Astrocyte (in vitro differentiated cells and primary cell): Measurements from ENCODE around the gene RNF39. TPM values are rescaled to one million over a fixed set of nuclear protein-coding genes. Genes with fewer than 3 reads are reported as not detected.

Experiments
- DNase-seq: peaks from one replicate; pipeline ENCODE4 v3.0.0-alpha.2; 2010; ENCODE audit warnings: low read depth
- FAIRE-seq: peaks from 2 replicates; lab custom pipeline; 2011; peaks lifted over from hg19 to GRCh38; lab: Jason Lieb, UNC
- H2AFZ ChIP-seq: 2 replicates; pipeline ENCODE4 v1.6.0; 2012; ENCODE audit warnings: low read depth, low read length, inconsistent platforms
- H3K27ac ChIP-seq: 2 replicates; pipeline ENCODE4 v1.5.1; 2011; ENCODE audit warnings: low read depth, low read length, inconsistent platforms
- H3K27me3 ChIP-seq: 2 replicates; pipeline ENCODE4 v1.6.0; 2011; ENCODE audit warnings: low read length, inconsistent platforms; ENCODE audit not compliant: insufficient read depth
- H3K36me3 ChIP-seq: 2 replicates; pipeline ENCODE4 v1.5.1; 2011; ENCODE audit warnings: low read length, inconsistent platforms; ENCODE audit not compliant: insufficient read depth
- H3K4me1 ChIP-seq: 2 replicates; pipeline ENCODE4 v1.5.1; 2011; ENCODE audit warnings: low read length, inconsistent platforms; ENCODE audit not compliant: insufficient read depth
- H3K4me2 ChIP-seq: 2 replicates; pipeline ENCODE4 v1.6.0; 2012; ENCODE audit warnings: low read length, inconsistent platforms
- H3K4me3 ChIP-seq: 2 replicates; pipeline ENCODE4 v1.5.1; 2011; ENCODE audit warnings: low read depth, mild to moderate bottlenecking, low read length, inconsistent platforms; ENCODE audit not compliant: insufficient read depth
- H3K79me2 ChIP-seq: 2 replicates; pipeline ENCODE4 v1.6.0; 2012; ENCODE audit warnings: mild to moderate bottlenecking, low read length, inconsistent platforms; ENCODE audit not compliant: insufficient read depth
- H3K9ac ChIP-seq: 2 replicates; pipeline ENCODE4 v1.6.0; 2012; ENCODE audit warnings: mild to moderate bottlenecking, low read length, inconsistent platforms
- H3K9me3 ChIP-seq: 2 replicates; pipeline ENCODE4 v1.5.1; 2012; ENCODE audit warnings: low read depth, mild to moderate bottlenecking, low read length, inconsistent platforms; ENCODE audit not compliant: insufficient read depth
- H4K20me1 ChIP-seq: 2 replicates; pipeline ENCODE4 v1.6.0; 2012; ENCODE audit warnings: low read length, inconsistent platforms; ENCODE audit not compliant: insufficient read depth
- H3K27ac Mint-ChIP-seq: one replicate; pipeline ENCODE4 v1.8.0; 2021; ENCODE audit warnings: mild to moderate bottlenecking, mixed read lengths; ENCODE audit not compliant: unreplicated experiment
- H3K27me3 Mint-ChIP-seq: one replicate; pipeline ENCODE4 v1.8.0; 2021; ENCODE audit warnings: low read depth, mixed read lengths; ENCODE audit not compliant: unreplicated experiment
- H3K36me3 Mint-ChIP-seq: one replicate; pipeline ENCODE4 v1.8.0; 2021; ENCODE audit warnings: low read depth, mixed read lengths; ENCODE audit not compliant: unreplicated experiment
- H3K4me1 Mint-ChIP-seq: one replicate; pipeline ENCODE4 v1.8.0; 2021; ENCODE audit warnings: low read depth, mixed read lengths; ENCODE audit not compliant: unreplicated experiment
- H3K4me3 Mint-ChIP-seq: one replicate; pipeline ENCODE4 v1.8.0; 2021; ENCODE audit warnings: mild to moderate bottlenecking, moderate library complexity, mixed read lengths; ENCODE audit not compliant: unreplicated experiment
- H3K9me3 Mint-ChIP-seq: one replicate; pipeline ENCODE4 v1.8.0; 2021; ENCODE audit warnings: mild to moderate bottlenecking, mixed read lengths; ENCODE audit not compliant: unreplicated experiment
- CTCF ChIP-seq: IDR thresholded peaks from 2 replicates; pipeline ENCODE4 v1.5.1; 2011; ENCODE audit warnings: low read depth, mild to moderate bottlenecking, inconsistent platforms, low read length, moderate library complexity; ENCODE audit not compliant: insufficient read depth
- EZH2 ChIP-seq: IDR thresholded peaks from 2 replicates; pipeline ENCODE4 v1.6.1; 2012; ENCODE audit warnings: mild to moderate bottlenecking, low read length, inconsistent platforms; ENCODE audit not compliant: insufficient read depth
- total RNA-seq: library from RNA; stranded (reverse); gene quantifications from 2 replicates; pipeline ENCODE4 v1.2.1, GENCODE V29; 2021

Gene RNF39
- total RNA-seq, 1 donor from 2014 or later = not detected

- Mint-ChIP-seq H3K4me1 (peaks cover 13% of the 10 kb centered on the region), H3K4me3 (peak overlapping the region; percentile 18), H3K9me3 (no peaks in the 10 kb centered on the region), H3K27me3 (peaks cover under 1% of the 10 kb centered on the region), H3K27ac (no peak overlapping the region), H3K36me3 (no peaks in the 10 kb centered on the region)
- no peak for DNase-seq
- no peak for FAIRE-seq
- Histone ChIP-seq H3K4me2 (no peak overlapping the region), H3K4me3 (no peak overlapping the region), H3K79me2 (peaks cover 36% of the 10 kb centered on the region), H3K4me1 (peaks cover 27% of the 10 kb centered on the region), H2AFZ (no peak overlapping the region), H3K27ac (no peak overlapping the region), H4K20me1 (no peaks in the 10 kb centered on the region), H3K9ac (no peak overlapping the region), H3K27me3 (no peaks in the 10 kb centered on the region), H3K36me3 (peaks cover 9% of the 10 kb centered on the region), H3K9me3 (no peaks in the 10 kb centered on the region)
- no peak for TF ChIP-seq EZH2
- no peak for TF ChIP-seq CTCF
Measured at GRCh38 chr6:30063315-30063714, 12.3 kb downstream of the RNF39 start.

- Mint-ChIP-seq H3K27ac (peak overlapping the region; percentile 60), H3K9me3 (no peaks in the 10 kb centered on the region), H3K4me1 (peaks cover 8% of the 10 kb centered on the region), H3K4me3 (peak overlapping the region; percentile 99), H3K36me3 (no peaks in the 10 kb centered on the region), H3K27me3 (no peaks in the 10 kb centered on the region)
- Histone ChIP-seq H2AFZ (no peak overlapping the region), H3K9ac (no peak overlapping the region), H4K20me1 (no peaks in the 10 kb centered on the region), H3K27me3 (no peaks in the 10 kb centered on the region), H3K4me1 (peaks cover 23% of the 10 kb centered on the region), H3K79me2 (peaks cover 29% of the 10 kb centered on the region), H3K9me3 (no peaks in the 10 kb centered on the region), H3K4me3 (no peak overlapping the region), H3K27ac (no peak overlapping the region), H3K4me2 (peak overlapping the region; percentile 97), H3K36me3 (peaks cover 9% of the 10 kb centered on the region)
- no peak for FAIRE-seq
- DNase-seq = no peak
- no peak for TF ChIP-seq EZH2
- TF ChIP-seq CTCF = no peak
Measured at GRCh38 chr6:30062471-30063178, 12.9 kb downstream of the RNF39 start.

GRCh38 chr6:30061858-30062458 lies 13.6 kb downstream of the RNF39 start:
- Mint-ChIP-seq H3K27me3 (no peaks in the 10 kb centered on the region), H3K4me3 (peak overlapping the region; percentile 99), H3K27ac (peak overlapping the region; percentile 99), H3K36me3 (no peaks in the 10 kb centered on the region), H3K4me1 (peaks cover 5% of the 10 kb centered on the region), H3K9me3 (no peaks in the 10 kb centered on the region)
- DNase-seq (peak; percentile 26), FAIRE-seq (no peak)
- peak overlapping the region; percentile 97 for H3K9ac ChIP-seq
- peak overlapping the region; percentile 100 for H3K4me3 ChIP-seq
- no peaks in the 10 kb centered on the region for H4K20me1 ChIP-seq
- TF ChIP-seq CTCF (no peak), EZH2 (no peak)
- peak overlapping the region; percentile 97 for H3K4me2 ChIP-seq
- peaks cover 9% of the 10 kb centered on the region for H3K36me3 ChIP-seq
- no peaks in the 10 kb centered on the region for H3K9me3 ChIP-seq
- peak overlapping the region; percentile 80 for H3K27ac ChIP-seq
- H3K4me1 ChIP-seq = peaks cover 23% of the 10 kb centered on the region
- H2AFZ ChIP-seq = peak overlapping the region; percentile 88
- H3K79me2 ChIP-seq = peaks cover 24% of the 10 kb centered on the region
- H3K27me3 ChIP-seq = no peaks in the 10 kb centered on the region
